Endothelial cell of hepatic sinusoid (primary cell): ENCODE results near the gene HTRA1.

ENCODE experiments used
- in situ Hi-C: cut with HindIII; loops from 2 replicates; pipeline ENCODE4 v1.10.0; 2017; ENCODE audit warnings: low sequenced_read_pairs

The HTRA1 gene

GRCh38 chr10:122471531-122472177 lies 10.3 kb downstream of the HTRA1 start:
- in situ Hi-C loops: loop anchor here (5.0 kb wide), 1 partner anchor 81 kb away; no protein-coding TSS in a partner anchor

GRCh38 chr10:122473116-122473515 lies 11.8 kb downstream of the HTRA1 start:
- in situ Hi-C loops: loop anchor here (5.0 kb wide), 1 partner anchor 79 kb away; no protein-coding TSS in a partner anchor

- in situ Hi-C loops: loop anchor here (5.0 kb wide), 1 partner anchor 78 kb away; no protein-coding TSS in a partner anchor
Observed at GRCh38 chr10:122474131-122474818, 12.9 kb downstream of the HTRA1 start.

- in situ Hi-C loops: no loop called here
Observed at GRCh38 chr10:122475100-122475499, 13.7 kb downstream of the HTRA1 start.

- in situ Hi-C loops: no loop called here
Observed at GRCh38 chr10:122475591-122476332, 14.4 kb downstream of the HTRA1 start.

- in situ Hi-C loops: no loop called here
Observed at GRCh38 chr10:122476333-122476695, 15.0 kb downstream of the HTRA1 start.

GRCh38 chr10:122477436-122477835 lies 16.1 kb downstream of the HTRA1 start:
- in situ Hi-C loops: no loop called here

- in situ Hi-C loops: no loop called here
Observed at GRCh38 chr10:122478971-122479370, 17.6 kb downstream of the HTRA1 start.

GRCh38 chr10:122480146-122480833 lies 18.9 kb downstream of the HTRA1 start:
- in situ Hi-C loops: no loop called here

GRCh38 chr10:122481296-122482056 lies 20.1 kb downstream of the HTRA1 start:
- in situ Hi-C loops: no loop called here

GRCh38 chr10:122484276-122485060 lies 23.1 kb downstream of the HTRA1 start:
- in situ Hi-C loops: no loop called here

GRCh38 chr10:122485670-122486069 lies 24.3 kb downstream of the HTRA1 start:
- in situ Hi-C loops: no loop called here

GRCh38 chr10:122486406-122487080 lies 25.2 kb downstream of the HTRA1 start:
- in situ Hi-C loops: no loop called here

GRCh38 chr10:122487174-122487765 lies 25.9 kb downstream of the HTRA1 start:
- in situ Hi-C loops: no loop called here

- in situ Hi-C loops: no loop called here
Observed at GRCh38 chr10:122490268-122490667, 28.9 kb downstream of the HTRA1 start.

- in situ Hi-C loops: no loop called here
Observed at GRCh38 chr10:122490786-122491680, 29.7 kb downstream of the HTRA1 start.

GRCh38 chr10:122492006-122492405 lies 30.7 kb downstream of the HTRA1 start:
- in situ Hi-C loops: no loop called here

GRCh38 chr10:122492999-122493481 lies 31.7 kb downstream of the HTRA1 start:
- in situ Hi-C loops: no loop called here
